ENCODE results near the gene ITGA8.
"Not testable (repeated sequence)": the region's sequence is repeated elsewhere in the genome, so short reads cannot be mapped to it uniquely, and the experiment has no call there.

The ITGA8 gene

DNA sequence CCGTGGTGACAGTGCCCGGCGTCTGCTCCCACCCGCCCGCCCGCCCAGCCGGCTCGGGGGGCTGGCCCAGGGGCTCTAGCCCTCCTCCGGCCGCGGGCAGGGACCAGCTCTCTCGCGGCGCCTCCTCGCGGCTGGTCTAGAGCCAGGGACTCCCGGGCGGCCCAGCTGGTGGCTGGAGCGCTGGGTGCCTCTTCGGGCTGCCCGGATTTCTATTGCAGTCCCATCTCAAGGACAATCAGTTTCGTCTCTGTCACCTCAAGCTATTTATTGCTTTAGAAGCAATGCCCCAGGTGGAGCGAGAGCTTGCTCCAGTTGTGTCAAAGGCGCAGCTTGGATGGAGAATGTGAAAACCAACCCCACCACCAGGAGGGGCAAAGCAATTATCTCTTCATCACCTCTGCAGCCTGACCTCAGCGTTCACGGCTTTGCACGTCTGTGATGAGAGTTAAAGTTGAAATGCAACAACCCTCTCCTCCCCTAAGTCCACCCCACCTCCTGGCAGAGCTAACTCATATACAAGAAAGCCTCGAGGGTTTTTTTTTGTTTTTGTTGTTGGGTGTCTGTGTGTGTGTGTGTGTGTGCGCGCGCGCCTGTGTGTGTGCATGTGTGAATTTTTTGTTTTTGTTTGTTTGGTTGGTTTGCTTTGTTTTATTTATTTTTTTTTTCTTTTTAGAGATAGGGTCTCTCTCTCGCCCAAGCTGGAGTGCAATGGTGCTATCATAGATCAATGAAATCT lies at the start of gene ITGA8:
ITGA8 (minus strand) TSS at position 24 of the 736 bp plus-strand sequence. CDS start 151 bp downstream, outside the sequence.
- DNase-seq (ENCODE audit: low spot score) = no peak

DNA sequence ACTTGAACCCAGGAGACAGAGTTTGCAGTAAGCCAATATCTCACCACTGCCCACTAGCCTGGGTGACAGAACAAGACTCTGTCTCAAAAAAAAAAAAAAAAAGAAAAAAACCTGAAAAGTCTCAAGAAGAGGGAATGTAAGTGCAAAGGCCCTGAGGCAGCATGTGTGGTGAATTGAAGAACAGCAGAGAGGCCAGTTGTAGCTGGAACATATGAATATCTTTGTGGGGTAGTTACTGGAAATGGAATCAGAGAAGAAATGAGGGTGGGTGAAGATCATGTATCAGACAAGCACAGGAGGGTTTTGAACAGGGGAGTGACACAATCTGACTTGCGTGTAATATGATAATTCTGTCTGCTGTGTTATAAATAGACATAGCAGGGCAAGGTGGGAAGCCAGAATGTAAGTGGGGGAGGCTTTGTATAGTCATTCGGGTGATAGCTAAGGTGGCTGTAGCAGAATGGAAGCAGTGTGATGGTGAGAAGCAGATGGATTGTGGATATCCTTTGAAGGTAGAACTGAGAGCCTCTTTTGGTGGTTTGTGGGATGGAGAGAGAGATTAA lies 45.3 kb upstream of the ITGA8 start:
- DNase-seq (ENCODE audit: low spot score) = no peak

DNA sequence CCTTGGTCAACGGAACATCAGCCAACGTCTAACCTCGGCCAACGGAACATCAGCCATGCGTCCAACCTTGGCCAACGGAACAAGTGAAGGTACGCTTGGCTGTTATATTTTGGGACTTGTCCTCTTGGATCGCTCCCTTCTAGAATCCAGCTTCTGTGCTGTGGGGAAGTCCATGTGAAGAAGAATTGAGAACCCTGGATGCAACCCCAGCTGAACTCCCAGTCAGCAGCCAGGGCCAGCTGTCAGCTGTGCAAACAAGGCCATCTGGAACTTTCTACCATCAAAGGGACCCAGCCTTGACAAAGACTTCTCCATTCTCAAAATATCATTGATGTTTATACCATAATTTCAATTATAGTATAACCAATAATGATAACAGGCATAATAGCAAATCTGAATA lies 43.3 kb upstream of the ITGA8 start:
- no peak for DNase-seq (ENCODE audit: low spot score)

DNA sequence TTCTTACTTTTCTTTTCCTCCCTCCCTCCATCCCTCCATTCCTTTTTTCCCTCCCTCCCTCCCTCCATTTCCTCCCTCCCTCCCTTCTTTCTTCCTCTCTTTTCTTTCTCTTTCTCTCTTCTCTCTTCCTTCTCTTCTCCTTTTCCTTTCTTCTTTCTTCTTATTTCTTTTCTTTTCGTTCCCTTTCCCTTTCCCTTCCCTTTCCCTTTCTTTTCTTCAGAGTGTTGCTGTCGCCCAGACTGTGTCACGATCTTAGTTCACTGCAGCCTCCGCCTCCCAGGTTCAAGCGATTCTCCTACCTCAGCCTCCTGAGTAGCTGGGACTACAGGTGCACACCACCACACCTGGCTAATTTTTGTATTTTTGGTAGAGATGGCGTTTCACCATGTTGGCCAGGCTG lies 42.5 kb upstream of the ITGA8 start:
- DNase-seq (ENCODE audit: low spot score) = not testable (repeated sequence)

DNA sequence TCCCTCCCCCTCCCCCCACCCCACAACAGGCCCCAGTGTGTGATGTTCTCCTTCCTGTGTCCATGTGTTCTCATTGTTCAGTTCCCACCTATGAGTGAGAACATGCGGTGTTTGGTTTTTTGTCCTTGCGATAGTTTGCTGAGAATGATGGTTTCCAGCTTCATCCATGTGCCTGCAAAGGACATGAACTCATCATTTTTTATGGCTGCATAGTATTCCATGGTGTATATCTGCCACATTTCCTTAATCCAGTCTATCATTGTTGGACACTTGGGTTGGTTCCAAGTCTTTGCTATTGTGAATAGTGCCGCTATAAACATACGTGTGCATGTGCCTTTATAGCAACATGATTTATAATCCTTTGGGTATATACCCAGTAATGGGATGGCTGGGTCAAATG lies 41.5 kb upstream of the ITGA8 start:
- not testable (repeated sequence) for DNase-seq (ENCODE audit: low spot score)

DNA sequence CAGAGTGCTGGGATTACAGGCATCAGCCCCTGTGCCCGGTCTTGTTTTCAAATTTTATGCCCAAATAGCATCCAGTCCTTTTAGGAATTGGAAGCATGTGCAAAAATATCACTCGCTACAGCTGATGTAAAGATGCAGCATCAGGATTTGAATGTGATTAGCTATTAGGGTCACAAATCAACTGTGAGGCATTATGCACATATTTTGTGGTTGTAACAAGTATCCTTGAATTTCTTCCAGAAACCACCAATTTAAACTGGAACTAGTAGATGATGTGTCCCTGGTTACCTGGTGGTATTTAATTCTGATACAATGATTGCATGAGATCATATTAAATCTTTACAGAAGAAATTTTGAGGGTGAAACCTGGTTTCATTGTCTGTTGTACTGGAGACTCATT lies 41.0 kb upstream of the ITGA8 start:
- no peak for DNase-seq (ENCODE audit: low spot score)

DNA sequence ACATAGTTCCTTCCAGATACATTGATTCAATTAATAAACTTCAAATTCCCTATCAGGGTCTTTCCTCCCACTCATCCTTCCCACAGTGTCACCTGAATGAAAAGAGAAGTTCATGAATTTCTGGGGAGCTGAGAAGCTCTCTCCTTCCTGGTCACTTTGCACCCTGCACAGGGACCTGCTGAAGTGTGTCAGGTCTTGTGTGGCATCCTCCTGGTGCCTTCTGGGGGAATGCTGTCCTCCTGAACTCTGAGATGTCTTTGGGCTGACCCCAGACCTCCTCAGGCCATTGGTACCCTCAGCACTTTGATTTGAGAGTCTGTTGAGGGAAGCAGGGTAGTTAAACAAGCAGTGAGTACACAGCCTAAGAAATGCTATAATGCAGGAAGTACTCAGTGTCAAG lies 39.5 kb upstream of the ITGA8 start:
- DNase-seq (ENCODE audit: low spot score) = no peak

DNA sequence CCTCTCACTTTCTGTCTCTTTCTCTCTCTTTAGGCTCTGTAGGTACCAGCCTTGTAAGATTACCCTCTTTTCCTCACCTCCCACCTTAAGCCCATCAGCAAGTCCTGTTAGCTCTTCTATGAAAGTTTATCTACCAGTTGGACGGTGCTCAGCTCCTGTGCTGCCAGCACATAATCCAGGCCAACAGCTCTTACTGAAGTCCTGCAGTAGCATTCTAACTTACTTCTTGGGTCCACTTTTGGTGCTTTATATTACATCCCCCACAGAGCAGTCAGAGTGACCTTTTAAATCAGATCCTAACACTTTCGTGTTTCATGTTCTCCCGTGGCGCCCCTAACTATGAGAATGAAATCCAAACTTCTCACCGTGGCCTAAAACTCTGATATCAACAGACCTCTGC lies 38.9 kb upstream of the ITGA8 start:
- DNase-seq (ENCODE audit: low spot score) = no peak

DNA sequence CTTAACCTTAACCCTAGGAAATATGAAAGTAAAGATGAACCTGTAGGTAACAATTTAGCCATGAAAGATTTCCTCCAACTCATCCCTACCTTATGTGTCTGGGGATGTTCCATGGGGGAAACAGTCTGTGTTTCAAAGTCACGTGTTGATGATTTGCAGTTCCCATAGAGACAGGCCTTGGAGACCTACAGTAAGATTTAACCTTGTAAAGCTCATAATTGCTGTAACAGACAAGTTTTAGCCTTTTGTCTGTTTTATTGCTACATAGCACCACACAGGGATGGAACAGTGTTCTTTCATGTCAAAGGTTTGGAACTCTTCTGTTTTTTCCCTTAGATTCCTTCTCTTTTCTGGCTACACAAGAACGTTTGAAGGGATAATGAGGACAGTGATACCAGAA lies 35.2 kb upstream of the ITGA8 start:
- no peak for DNase-seq (ENCODE audit: low spot score)

DNA sequence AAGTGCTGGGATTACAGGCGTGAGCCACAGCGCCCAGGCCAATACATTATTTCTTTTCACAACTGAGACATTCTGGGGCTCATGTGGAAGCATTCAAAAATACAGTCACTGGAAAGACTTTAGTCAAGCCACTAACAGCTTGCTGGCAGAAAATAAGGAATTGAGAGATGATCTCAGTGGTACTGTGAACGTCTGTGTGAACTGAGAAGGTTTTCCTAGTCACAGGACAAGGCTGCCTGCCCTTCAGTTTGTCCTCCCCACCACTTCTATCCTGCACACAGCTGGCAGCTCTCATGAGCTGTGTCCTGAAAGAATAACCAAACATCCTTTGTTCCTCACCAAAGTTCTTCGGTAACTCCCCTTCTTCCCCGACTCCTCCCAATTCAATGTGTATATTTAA lies 31.3 kb upstream of the ITGA8 start:
- DNase-seq (ENCODE audit: low spot score) = no peak

DNA sequence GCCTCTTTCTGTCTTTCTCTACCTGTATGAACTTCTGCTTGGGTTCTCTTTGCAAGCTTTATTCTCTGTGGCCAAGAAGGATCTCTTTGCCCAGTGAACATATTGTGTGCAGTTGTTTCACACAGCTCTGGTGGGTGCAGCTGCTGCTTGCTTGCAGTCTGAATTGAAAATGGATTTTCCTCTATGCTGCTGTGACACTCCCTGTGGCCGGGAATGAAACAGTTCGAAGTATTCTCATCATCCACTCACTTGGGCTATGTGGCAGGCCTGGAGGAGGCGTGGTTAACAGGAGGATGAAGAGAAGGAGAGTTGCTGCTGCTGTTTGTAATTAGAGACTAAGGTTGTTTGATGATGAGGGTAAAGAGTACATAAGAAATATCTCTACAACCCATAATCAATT lies 28.4 kb upstream of the ITGA8 start:
- DNase-seq (ENCODE audit: low spot score) = no peak

DNA sequence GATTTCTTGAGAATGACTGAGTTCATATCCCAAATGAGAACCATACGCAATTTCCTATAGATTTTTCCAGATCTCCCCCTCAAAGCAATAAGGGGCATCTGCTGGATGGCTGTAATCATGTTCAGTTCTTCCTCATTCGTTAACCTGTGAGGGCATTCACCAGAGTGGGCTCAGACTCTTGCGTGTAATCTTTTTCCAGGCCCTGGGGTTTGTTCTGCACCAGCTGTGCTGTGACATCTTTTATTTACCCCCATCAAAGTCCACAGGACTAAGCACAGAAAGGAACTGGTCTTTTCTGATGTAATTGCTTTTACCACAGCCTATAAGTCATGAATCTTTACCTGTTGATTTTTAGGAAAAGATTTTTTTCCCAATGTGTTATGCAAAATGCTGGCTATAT lies 27.9 kb upstream of the ITGA8 start:
- DNase-seq (ENCODE audit: low spot score) = no peak

DNA sequence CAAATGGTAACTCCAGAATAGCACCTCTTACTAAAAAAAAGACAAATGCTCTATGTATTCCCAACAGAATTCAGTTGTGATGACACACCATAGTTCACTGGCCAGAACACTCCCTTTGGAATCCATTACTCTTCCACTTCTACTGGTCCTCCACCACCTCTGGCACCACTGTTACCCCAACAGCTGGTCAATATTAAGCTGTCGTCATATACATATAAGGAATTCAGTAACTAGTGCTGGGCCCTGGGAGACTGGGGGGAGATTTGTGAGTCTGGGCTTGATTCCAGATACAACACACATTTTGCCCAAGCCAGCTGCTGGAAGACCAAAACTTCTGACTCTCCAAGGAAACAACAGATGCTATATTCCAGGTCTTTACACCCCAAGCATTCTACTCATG lies 26.0 kb upstream of the ITGA8 start:
- DNase-seq (ENCODE audit: low spot score) = no peak

DNA sequence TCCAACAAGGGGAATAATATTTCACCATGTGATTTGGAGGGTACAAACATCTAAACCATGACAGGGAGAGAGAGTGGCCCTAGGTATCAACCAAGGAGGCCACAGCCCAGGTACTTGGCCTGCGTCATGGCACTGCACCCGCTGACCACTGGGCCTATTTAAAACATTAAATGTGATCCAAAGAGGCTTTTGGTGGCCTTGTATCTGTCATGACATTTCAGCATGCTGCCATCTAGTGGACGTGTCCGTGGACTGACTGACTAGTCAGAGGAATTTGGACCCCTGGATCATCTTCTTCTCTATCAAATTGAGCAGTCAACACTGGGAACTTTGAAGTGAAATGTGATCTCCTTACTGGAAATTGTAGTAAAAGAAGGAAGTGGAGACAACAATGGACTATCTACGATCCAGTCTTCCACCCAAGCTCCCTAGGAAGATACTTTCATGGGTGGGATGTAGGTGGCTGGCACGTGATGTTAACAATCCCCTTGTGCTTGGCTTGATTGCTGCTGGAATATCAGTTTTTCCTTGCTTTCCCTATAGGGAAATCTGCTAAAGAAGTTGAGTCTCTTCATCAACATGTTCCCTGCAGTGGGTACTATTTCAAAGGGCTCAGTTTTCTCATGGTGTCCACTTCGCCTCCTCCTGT lies 24.6 kb upstream of the ITGA8 start:
- DNase-seq (ENCODE audit: low spot score) = no peak

DNA sequence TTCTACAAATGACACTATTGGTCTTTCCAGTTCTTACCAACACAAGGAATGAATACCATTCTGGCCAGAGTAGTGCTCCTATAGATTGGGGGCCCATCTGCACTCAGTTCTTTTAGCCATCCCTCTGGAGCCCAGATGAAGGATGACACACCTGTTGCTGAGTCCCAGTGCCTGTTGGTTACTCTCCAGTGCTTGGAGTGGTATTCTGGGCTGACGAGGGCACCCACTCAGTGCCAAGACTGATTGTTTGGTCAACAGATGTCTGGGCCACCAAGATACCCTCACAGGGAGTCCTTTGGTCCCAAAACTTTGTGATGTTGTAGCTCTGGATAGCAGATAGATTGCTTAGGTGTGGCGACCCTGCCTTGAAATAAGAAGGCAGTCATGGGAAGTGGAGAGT lies 23.7 kb upstream of the ITGA8 start:
- DNase-seq (ENCODE audit: low spot score) = no peak

DNA sequence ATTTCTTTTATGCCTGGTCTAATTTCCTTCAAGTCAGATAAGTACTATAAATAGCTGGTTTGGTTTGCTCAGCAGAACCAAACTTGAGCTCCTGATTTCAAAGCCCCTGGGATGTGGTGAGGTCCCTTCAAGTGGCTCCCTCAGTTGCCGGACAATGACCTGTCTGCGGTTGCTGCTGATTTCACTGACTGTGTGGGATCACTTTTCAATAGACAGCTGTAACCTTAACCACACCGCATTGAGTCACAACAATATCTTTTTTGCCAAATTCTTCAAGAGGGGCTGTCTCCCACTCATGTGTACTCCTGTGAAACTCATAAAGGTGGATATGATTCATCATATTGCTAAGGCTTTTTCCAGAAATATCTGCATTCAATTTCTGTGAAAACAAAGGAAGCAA lies 23.1 kb upstream of the ITGA8 start:
- DNase-seq (ENCODE audit: low spot score) = no peak

DNA sequence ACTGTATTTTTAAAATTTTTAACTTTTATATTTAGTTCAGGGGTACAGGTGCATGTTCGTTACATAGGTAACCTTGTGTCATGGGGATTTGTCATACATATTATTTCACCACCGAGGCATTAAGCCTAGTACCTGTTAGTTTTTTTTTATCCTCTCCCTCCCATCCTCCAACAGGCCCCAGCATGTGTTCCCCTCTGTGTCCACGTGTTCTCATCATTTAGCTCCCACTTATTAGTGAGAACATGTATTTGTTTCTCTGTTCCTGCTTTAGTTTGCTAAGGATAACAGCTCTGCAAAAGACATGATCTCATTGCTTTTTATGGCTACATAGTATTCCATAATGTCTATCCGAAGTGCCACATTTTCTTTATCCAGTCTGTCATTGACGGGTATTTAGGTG lies 22.4 kb upstream of the ITGA8 start:
- no peak for DNase-seq (ENCODE audit: low spot score)

DNA sequence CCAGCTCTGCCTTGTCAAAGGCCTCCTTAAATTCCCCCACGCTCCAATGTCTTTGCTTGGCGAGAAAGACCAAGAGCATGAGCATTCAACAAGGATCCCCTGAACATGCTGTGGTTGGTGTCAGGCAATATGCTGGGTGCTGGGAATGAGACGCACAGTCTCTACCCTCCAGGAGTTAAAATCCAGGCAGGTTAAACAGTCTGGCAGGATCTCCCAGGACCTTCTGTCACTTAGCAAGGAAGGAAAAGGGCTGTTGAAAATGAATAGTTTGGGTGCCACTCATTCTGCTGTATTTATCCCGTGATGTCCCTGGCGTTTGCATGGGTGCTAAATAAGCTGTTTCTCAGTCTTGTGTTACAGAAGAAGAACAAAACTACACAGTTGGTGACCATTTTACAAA lies 21.9 kb upstream of the ITGA8 start:
- no peak for DNase-seq (ENCODE audit: low spot score)

DNA sequence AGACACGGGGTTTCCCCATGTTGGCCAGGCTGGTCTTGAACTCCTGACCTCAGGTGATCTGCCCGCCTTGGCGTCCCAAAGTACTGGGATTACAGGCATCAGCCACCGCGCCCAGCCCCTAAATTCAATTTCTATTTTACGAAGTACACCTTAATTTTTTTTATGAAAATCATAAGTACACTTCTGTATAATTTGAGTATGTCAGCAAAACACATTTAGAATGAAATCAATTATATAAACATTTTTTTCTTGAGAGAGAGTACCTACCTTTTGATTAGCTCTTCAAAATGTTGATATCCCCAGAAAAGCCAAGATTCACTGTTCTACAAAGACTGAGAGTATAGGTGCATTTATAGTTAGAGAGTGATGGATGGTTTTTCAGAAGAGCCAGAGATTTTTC lies 20.5 kb upstream of the ITGA8 start:
- no peak for DNase-seq (ENCODE audit: low spot score)

DNA sequence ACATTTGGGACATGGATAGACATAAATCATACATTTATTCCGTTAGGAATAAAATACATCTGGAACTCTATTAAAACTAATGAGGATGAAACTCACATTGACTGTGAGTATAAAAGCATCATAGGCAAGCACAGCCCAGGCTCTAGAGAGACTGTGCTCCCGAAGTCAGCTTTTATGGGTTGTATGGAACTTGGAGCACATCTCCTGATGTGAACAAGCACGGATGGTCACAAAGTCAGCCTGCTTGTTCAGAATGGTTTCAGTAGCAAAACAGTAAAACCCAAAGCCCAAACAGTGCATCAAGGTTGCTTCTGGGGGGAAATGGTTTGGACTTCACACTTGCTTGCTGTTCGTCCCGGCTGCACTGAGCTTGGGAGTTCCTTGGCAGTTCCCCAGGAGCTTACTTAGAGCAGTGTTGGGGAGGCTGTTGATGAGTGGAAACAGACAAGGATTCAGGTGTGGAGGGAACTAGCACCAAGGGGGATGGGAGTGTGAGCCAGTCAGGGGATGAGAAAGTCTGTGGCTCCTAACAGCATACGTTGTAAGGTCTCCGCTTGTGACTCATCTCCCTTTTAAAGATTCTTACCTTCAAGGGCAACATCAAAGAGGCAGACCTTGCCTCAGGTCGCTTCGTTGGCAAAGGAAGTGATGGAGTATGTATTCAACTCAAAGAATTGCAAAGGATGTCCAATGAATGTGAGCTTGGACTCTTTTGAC lies 19.7 kb upstream of the ITGA8 start:
- DNase-seq (ENCODE audit: low spot score) = no peak

DNA sequence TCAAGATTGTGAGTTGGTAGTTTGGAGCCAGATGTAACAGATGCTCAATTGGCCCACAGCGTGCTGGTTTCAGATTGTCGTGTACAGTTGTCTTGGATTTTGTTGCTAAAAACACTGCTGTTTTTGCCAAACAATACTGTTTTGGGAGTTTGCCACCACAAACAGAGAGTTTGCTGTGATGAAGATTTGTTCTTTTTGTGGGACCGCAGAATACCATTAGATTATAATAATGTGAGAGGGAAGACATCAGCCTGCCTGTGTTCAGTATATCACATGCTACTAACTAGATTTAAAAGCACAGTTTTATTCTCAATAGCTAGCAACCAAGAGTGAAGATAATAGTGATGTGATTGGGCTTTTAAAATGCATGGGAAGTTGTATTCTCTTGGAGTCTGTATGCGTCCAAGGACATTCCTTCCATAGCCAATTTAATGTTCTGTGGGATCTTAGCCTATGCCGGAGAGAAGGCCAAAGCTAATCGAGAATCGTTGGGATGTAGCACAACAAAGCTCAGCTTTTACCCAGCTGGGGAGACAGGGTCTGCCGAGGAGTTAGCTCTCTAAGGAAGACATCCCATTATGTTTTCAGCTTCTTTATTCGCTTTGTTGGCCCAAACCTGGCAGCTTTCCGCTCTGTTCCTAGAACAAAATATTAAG lies 18.7 kb upstream of the ITGA8 start:
- DNase-seq (ENCODE audit: low spot score) = no peak

DNA sequence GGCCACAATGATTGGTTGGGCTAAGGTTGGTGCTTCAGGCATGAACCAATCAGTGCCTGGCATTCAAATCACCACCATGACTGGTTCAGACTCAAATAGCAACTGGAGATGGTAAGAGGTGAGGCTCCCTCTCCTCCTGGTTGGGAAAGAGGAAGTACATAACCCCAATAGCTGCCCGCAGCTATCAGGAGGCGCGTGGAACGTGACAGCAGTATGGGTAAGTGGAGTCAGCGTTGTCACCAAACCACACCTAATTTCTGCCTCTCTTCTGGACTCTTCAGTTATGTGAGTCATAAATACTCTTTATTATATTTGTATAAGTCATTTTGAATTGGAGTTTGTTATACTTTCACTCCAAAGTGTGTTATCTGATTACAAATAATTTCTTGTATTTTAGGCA lies 17.9 kb upstream of the ITGA8 start:
- DNase-seq (ENCODE audit: low spot score) = no peak

DNA sequence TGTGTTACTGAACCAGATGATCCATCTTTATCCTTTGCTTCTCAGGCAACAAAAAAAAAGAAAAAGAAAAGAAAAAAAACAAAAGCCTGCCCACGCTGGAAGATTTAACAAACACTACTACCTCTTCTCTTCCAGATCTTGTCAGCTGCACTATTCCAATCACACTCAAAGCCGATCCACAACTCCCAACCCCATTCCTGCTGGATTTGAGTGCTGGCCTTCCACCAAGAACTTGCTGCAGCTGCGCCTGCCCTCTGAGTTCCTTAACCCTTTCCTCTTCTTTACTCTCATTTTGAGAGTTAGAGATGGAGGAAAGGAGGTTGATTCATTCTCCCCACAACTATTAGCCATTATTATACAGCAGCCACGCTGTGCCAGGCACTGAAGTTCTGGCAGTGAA lies 16.0 kb upstream of the ITGA8 start:
- DNase-seq (ENCODE audit: low spot score) = no peak
